HCT116 (cell line): Measurements from ENCODE around the gene PPP1R1B. TPM values are rescaled to one million over a fixed set of nuclear protein-coding genes. Genes with fewer than 3 reads are reported as not detected.

Source experiments
- ATAC-seq: fragments of 200-7000 bp; cut with Tn5 transposase; 2 replicates; pipeline ENCODE4 v1.9.1; 2020; ENCODE audit warnings: mild to moderate bottlenecking, moderate library complexity
- BruUV-seq: library from RNA; stranded (reverse); fragments of 400-500 nt; replicated peaks from 2 replicates; lab custom pipeline; 2021; lab: Mats Ljungman, UMichigan
- CTCF ChIA-PET: fragments of 300-600 bp; sonication (Branson Sonifier 250); formaldehyde crosslinking; loops from one replicate; lab custom pipeline; 2021; ENCODE audit warnings: antibody characterized with exemption; lab: Charles Lee
- POLR2A ChIA-PET: fragments of 300-600, 350-600 bp; sonication (Branson Sonifier 250); formaldehyde crosslinking; loops from one replicate; lab custom pipeline; 2021; ENCODE audit warnings: antibody characterized with exemption; lab: Charles Lee
- RAD21 ChIA-PET, 2 experiments: fragments of 300-600 bp; sonication (Branson Sonifier 250); formaldehyde crosslinking; loops; one replicate each; lab custom pipeline; 2023; ENCODE audit warnings: low total read pairs in 2 of 2; ENCODE audit not compliant: uncharacterized antibody in 2 of 2, unreplicated experiment in 2 of 2, low non-redundant PET in 1 of 2; lab: Charles Lee
- DNase-seq: peaks from one replicate; pipeline ENCODE4 v3.0.0-alpha.2; 2010; ENCODE audit warnings: low read depth, low spot score
- H2AFZ ChIP-seq: fragments of 200-600 bp; shearing (Covaris generic), sonication (generic); 2 replicates; pipeline ENCODE4 v1.6.1; 2017; ENCODE audit warnings: low read depth, mixed run types, mixed read lengths, antibody characterized with exemption, low read length; ENCODE audit not compliant: poor library complexity, severe bottlenecking
- H3K27ac ChIP-seq: 2 replicates; pipeline ENCODE4 v1.5.1; 2012; ENCODE audit warnings: low read depth, low read length
- H3K27me3 ChIP-seq: fragments of 200-600 bp; sonication (generic); 2 replicates; pipeline ENCODE4 v1.6.1; 2016; ENCODE audit warnings: mixed run types, low read length, mixed read lengths; ENCODE audit not compliant: insufficient read depth
- H3K36me3 ChIP-seq, 2 experiments: fragments of 200-500 bp in 1 of 2; fragments of 200-600 bp in 1 of 2; sonication (Bioruptor generic) in 1 of 2; sonication (generic) in 1 of 2; 2 replicates each; pipeline versions ENCODE4 v1.5.1 to v1.6.1; 2014 to 2016; ENCODE audit warnings: low read length in 2 of 2, inconsistent platforms in 1 of 2, mixed read lengths in 1 of 2, mixed run types in 1 of 2; ENCODE audit not compliant: insufficient read depth in 2 of 2, control insufficient read depth in 1 of 2
- H3K4me1 ChIP-seq, 2 experiments: fragments of 200-600 bp in 1 of 2; sonication (generic) in 1 of 2; 2 replicates each; pipeline versions ENCODE4 v1.5.1 to v1.6.1; 2012 to 2017; ENCODE audit warnings: low read length in 2 of 2, inconsistent platforms in 1 of 2, mild to moderate bottlenecking in 1 of 2, mixed read lengths in 1 of 2, mixed run types in 1 of 2, moderate library complexity in 1 of 2; ENCODE audit not compliant: insufficient read depth in 2 of 2, control insufficient read depth in 1 of 2
- H3K4me2 ChIP-seq: fragments of 200-600 bp; sonication (generic); 2 replicates; pipeline ENCODE4 v1.6.1; 2017; ENCODE audit warnings: mixed run types, low read length, mixed read lengths
- H3K4me3 ChIP-seq, 2 experiments: fragments of 200-600 bp in 1 of 2; sonication (generic) in 1 of 2; replicated peaks in 1 of 2; 2 replicates each; pipeline ENCODE4 v1.5.1; 2011 to 2016; ENCODE audit warnings: low read length in 2 of 2, control low read depth in 1 of 2, low read depth in 1 of 2, mild to moderate bottlenecking in 1 of 2, mixed read lengths in 1 of 2, mixed run types in 1 of 2
- H3K79me2 ChIP-seq: fragments of 200-600 bp; sonication (generic); 2 replicates; pipeline ENCODE4 v1.6.1; 2017; ENCODE audit warnings: mild to moderate bottlenecking, mixed run types, low read length, moderate library complexity, mixed read lengths; ENCODE audit not compliant: insufficient read depth
- H3K9ac ChIP-seq: fragments of 200-600 bp; sonication (generic); 2 replicates; pipeline ENCODE4 v1.6.1; 2016; ENCODE audit warnings: low read length, mixed read lengths
- H3K9me2 ChIP-seq: fragments of 200-600 bp; sonication (generic), shearing (Covaris generic); 2 replicates; pipeline ENCODE4 v1.6.1; 2017; ENCODE audit warnings: mixed run types, mild to moderate bottlenecking, moderate library complexity; ENCODE audit not compliant: insufficient read depth
- H3K9me3 ChIP-seq, 2 experiments: fragments of 200-500 bp in 1 of 2; fragments of 200-600 bp in 1 of 2; sonication (Bioruptor generic) in 1 of 2; sonication (generic) in 1 of 2; 2 replicates each; pipeline ENCODE4 v1.6.1; 2014 to 2017; ENCODE audit warnings: low read length in 2 of 2, mixed read lengths in 2 of 2, inconsistent platforms in 1 of 2, low read depth in 1 of 2, mild to moderate bottlenecking in 1 of 2, mixed run types in 1 of 2, moderate library complexity in 1 of 2; ENCODE audit not compliant: control insufficient read depth in 1 of 2, insufficient read depth in 1 of 2
- H4K20me1 ChIP-seq: fragments of 200-600 bp; sonication (generic), shearing (Covaris generic); 2 replicates; pipeline ENCODE4 v1.6.1; 2017; ENCODE audit warnings: mixed run types, mild to moderate bottlenecking, moderate library complexity; ENCODE audit not compliant: insufficient read depth
- ATF3 ChIP-seq: IDR thresholded peaks from 2 replicates; pipeline ENCODE4 v1.6.1; 2012
- CBX3 ChIP-seq: IDR thresholded peaks from 2 replicates; pipeline ENCODE4 v1.6.1; 2012; ENCODE audit warnings: low read depth
- CEBPB ChIP-seq: IDR thresholded peaks from 2 replicates; pipeline ENCODE4 v1.6.1; 2012; ENCODE audit warnings: low read depth
- EGR1 ChIP-seq: IDR thresholded peaks from 2 replicates; pipeline ENCODE4 v1.6.1; 2012; ENCODE audit warnings: low read depth
- ELF1 ChIP-seq: IDR thresholded peaks from 2 replicates; pipeline ENCODE4 v1.6.1; 2012; ENCODE audit warnings: low read depth, borderline replicate concordance
- EZH2 ChIP-seq: fragments of 200-600 bp; sonication (generic); IDR thresholded peaks from 2 replicates; pipeline ENCODE4 v1.6.1; 2017; ENCODE audit warnings: antibody characterized with exemption, mixed run types
- EZH2phosphoT487 ChIP-seq: fragments of 200-600 bp; IDR thresholded peaks from 2 replicates; pipeline ENCODE4 v1.6.1; 2018; ENCODE audit warnings: antibody characterized with exemption, borderline replicate concordance
- JUND ChIP-seq: IDR thresholded peaks from 2 replicates; pipeline ENCODE4 v1.6.1; 2012
- MAX ChIP-seq: IDR thresholded peaks from 2 replicates; pipeline ENCODE4 v1.6.1; 2012
- POLR2A ChIP-seq: IDR thresholded peaks from 2 replicates; pipeline ENCODE4 v1.7.0; 2011; ENCODE audit warnings: borderline replicate concordance; ENCODE audit not compliant: insufficient read depth, insufficient read length; ENCODE audit errors: extremely low read depth
- POLR2AphosphoS5 ChIP-seq: IDR thresholded peaks from 2 replicates; pipeline ENCODE4 v1.6.1; 2011; ENCODE audit warnings: mild to moderate bottlenecking, low read depth, low read length, moderate library complexity
- SP1 ChIP-seq: IDR thresholded peaks from 2 replicates; pipeline ENCODE4 v1.6.1; 2012; ENCODE audit warnings: low read depth
- SRF ChIP-seq: IDR thresholded peaks from 2 replicates; pipeline ENCODE4 v1.6.1; 2012; ENCODE audit warnings: low read depth
- TCF7L2 ChIP-seq: IDR thresholded peaks from 2 replicates; pipeline ENCODE4 v1.7.0; 2011; ENCODE audit warnings: borderline replicate concordance, inconsistent platforms; ENCODE audit not compliant: insufficient read depth, insufficient read length; ENCODE audit errors: extremely low read depth
- YY1 ChIP-seq: IDR thresholded peaks from 2 replicates; pipeline ENCODE4 v1.6.1; 2011; ENCODE audit warnings: low read length, low read depth, moderate library complexity, mild to moderate bottlenecking; ENCODE audit not compliant: insufficient replicate concordance; ENCODE audit errors: extremely low read depth
- ZBTB33 ChIP-seq: IDR thresholded peaks from 2 replicates; pipeline ENCODE4 v1.6.1; 2011; ENCODE audit warnings: mild to moderate bottlenecking, low read length, moderate library complexity; ENCODE audit not compliant: insufficient replicate concordance; ENCODE audit errors: extremely low read depth
- ZFX ChIP-seq: fragments of 450-650 bp; IDR thresholded peaks from 2 replicates; pipeline ENCODE4 v1.6.1; 2017
- ZNF274 ChIP-seq: fragments of 200-500 bp; sonication (Bioruptor generic); IDR thresholded peaks from 2 replicates; pipeline ENCODE4 v1.6.1; 2014; ENCODE audit warnings: mild to moderate bottlenecking, low read depth, low read length, inconsistent platforms
- intact Hi-C: fragments of 100-400 bp; cut with micrococcal nuclease; formaldehyde crosslinking; loops from 2 replicates; pipeline ENCODE4 v1.10.0; 2022
- total RNA-seq: library from RNA; stranded (reverse); gene quantifications from one replicate; pipeline ENCODE4 v1.2.1, GENCODE V29; 2021; ENCODE audit not compliant: unreplicated experiment
- TF ChIP-seq, protein P1 (sequence below): IDR thresholded peaks from 2 replicates; pipeline ENCODE4 v1.6.1; 2012; ENCODE audit warnings: low read depth

The PPP1R1B gene
- total RNA-seq, 1 experiment from 2014 or later = 0.49 TPM

DNA sequence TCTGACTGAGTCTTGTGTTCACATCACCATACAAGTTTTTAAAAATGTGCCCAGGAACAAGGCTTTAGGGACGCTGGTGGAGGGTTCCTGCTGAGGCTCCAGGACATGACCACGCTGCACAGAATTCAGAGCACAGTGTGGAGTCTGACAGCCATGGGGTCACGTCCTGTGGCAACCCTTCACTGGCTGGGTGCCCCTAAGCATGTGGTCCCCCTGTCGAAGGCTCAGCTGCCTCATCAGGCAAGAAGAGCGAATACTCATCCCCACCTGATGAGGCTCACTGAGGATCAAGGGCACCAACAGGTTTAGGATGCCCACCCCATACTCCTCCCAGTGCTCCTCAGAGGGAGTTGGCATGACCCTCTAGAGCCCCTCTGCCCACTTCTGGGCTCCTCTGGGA, 47.4 kb downstream of the PPP1R1B start:
- Histone ChIP-seq H3K4me1 (peaks cover 17 to 19% of the 10 kb centered on the region in 2 experiments; a peak in 2 of 4 replicates), H3K27me3 (no peaks in the 10 kb centered on the region), H3K79me2 (no peaks in the 10 kb centered on the region), H4K20me1 (no peaks in the 10 kb centered on the region), H3K27ac (no peak overlapping the region), H3K36me3 (no peaks in the 10 kb centered on the region), H3K4me2 (no peak overlapping the region)
- no peak for DNase-seq
- ATAC-seq = no peak
- ChIA-PET CTCF (interaction anchor here (3.9 kb wide), 1 partner anchor 53 kb away, joined by 51 read pairs; no protein-coding TSS in a partner anchor), RAD21 (no interaction called here)
- intact Hi-C loops = loop anchor here (2.0 to 5.0 kb wide), 3 partner anchors 39 to 127 kb away; no protein-coding TSS in a partner anchor
- TF ChIP-seq, protein P1, sequence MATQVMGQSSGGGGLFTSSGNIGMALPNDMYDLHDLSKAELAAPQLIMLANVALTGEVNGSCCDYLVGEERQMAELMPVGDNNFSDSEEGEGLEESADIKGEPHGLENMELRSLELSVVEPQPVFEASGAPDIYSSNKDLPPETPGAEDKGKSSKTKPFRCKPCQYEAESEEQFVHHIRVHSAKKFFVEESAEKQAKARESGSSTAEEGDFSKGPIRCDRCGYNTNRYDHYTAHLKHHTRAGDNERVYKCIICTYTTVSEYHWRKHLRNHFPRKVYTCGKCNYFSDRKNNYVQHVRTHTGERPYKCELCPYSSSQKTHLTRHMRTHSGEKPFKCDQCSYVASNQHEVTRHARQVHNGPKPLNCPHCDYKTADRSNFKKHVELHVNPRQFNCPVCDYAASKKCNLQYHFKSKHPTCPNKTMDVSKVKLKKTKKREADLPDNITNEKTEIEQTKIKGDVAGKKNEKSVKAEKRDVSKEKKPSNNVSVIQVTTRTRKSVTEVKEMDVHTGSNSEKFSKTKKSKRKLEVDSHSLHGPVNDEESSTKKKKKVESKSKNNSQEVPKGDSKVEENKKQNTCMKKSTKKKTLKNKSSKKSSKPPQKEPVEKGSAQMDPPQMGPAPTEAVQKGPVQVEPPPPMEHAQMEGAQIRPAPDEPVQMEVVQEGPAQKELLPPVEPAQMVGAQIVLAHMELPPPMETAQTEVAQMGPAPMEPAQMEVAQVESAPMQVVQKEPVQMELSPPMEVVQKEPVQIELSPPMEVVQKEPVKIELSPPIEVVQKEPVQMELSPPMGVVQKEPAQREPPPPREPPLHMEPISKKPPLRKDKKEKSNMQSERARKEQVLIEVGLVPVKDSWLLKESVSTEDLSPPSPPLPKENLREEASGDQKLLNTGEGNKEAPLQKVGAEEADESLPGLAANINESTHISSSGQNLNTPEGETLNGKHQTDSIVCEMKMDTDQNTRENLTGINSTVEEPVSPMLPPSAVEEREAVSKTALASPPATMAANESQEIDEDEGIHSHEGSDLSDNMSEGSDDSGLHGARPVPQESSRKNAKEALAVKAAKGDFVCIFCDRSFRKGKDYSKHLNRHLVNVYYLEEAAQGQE = no peak
- no peak for TF ChIP-seq POLR2AphosphoS5
- no peak for TF ChIP-seq CBX3
- no peak for TF ChIP-seq JUND
- no peak for TF ChIP-seq EZH2
- no peak for TF ChIP-seq EGR1
- TF ChIP-seq MAX = no peak
- TF ChIP-seq TCF7L2 = no peak
- TF ChIP-seq POLR2A = no peak
- no peak for TF ChIP-seq ZFX
- no peak for TF ChIP-seq YY1
- no peak for TF ChIP-seq ZBTB33
- TF ChIP-seq ZNF274 = no peak
- no peak for TF ChIP-seq SP1
- no peak for TF ChIP-seq EZH2phosphoT487
- TF ChIP-seq CEBPB = no peak
- TF ChIP-seq SRF = no peak
- TF ChIP-seq ELF1 = no peak
- no peak for TF ChIP-seq ATF3
- TF ChIP-seq, all 23 proteins: peak for 0
- Histone ChIP-seq H2AFZ (no peak overlapping the region), H3K4me3 (no peak overlapping the region), H3K9me2 (no peaks in the 10 kb centered on the region), H3K9ac (no peak overlapping the region), H3K9me3 (no peaks in the 10 kb centered on the region)
- no TSS peak for BruUV-seq
- POLR2A ChIA-PET = no interaction called here
